ENCODE results near the gene IGF1R. TPM values are rescaled to one million over a fixed set of nuclear protein-coding genes. Genes with fewer than 3 reads are reported as not detected.

The IGF1R gene
- total and polyA plus RNA-seq, 2 donors (not counting 3 experiments of a cell fraction or from before 2014, with no cell fraction given) = 16.1 to 59.1 TPM

- CTCF ChIA-PET = no interaction called here
- intact Hi-C loops (cut with micrococcal nuclease) = no loop called here
- Histone ChIP-seq H3K4me2 (ENCODE audit: insufficient read depth, low read length) (no peak overlapping the region), H3K79me2 (ENCODE audit: control insufficient read depth, insufficient read depth, low read length) (no peaks in the 10 kb centered on the region), H3K9me1 (replicated peaks; ENCODE audit: control insufficient read depth, extremely low read depth, insufficient read depth, low read length) (no peaks in the 10 kb centered on the region), H3K4me3 (replicated peaks in 1 of 3; ENCODE audit: insufficient read depth in 1 of 3, low read depth in 1 of 3, low read length in 3 of 3) (no peak overlapping the region), H3K9ac (replicated peaks; ENCODE audit: extremely low read depth, insufficient read depth, low read length) (no peak overlapping the region), H3K27me3 (ENCODE audit: control insufficient read depth in 2 of 2, insufficient read depth in 2 of 2, low read length in 2 of 2) (no peaks in the 10 kb centered on the region), H3K36me3 (ENCODE audit: control insufficient read depth in 2 of 2, extremely low read depth in 1 of 2, insufficient read depth in 2 of 2, low read length in 2 of 2) (peaks cover 4 to 42% of the 10 kb centered on the region in 2 experiments), H3K9me3 (replicated peaks; ENCODE audit: control insufficient read depth, insufficient read depth, low read length) (no peaks in the 10 kb centered on the region), H3K4me1 (ENCODE audit: control insufficient read depth, extremely low read depth, insufficient read depth, low read length) (peaks cover 3% of the 10 kb centered on the region), H3K27ac (ENCODE audit: insufficient read depth, low read depth, low read length) (no peak overlapping the region), H4K20me1 (replicated peaks; ENCODE audit: control insufficient read depth, extremely low read depth, insufficient read depth, low read length) (no peaks in the 10 kb centered on the region), H2AFZ (ENCODE audit: low read depth, low read length) (no peak overlapping the region)
- TF ChIP-seq JUN (IDR thresholded peaks at IDR 0.05; ENCODE audit: borderline replicate concordance, insufficient read depth, insufficient read length, low read depth) (no peak), CTCF (IDR thresholded peaks at IDR 0.05; ENCODE audit: extremely low read depth in 1 of 2, insufficient read depth in 1 of 2, low read depth in 1 of 2, low read length in 2 of 2) (no peak), FOS (IDR thresholded peaks at IDR 0.05; ENCODE audit: borderline replicate concordance, insufficient read depth, low read length) (no peak), GATA2 (IDR thresholded peaks at IDR 0.05; ENCODE audit: insufficient read depth, insufficient read length, low read depth, low read length) (no peak), MYC (IDR thresholded peaks at IDR 0.05; ENCODE audit: low read depth, low read length) (no peak), POLR2A (IDR thresholded peaks at IDR 0.05; ENCODE audit: low read depth, low read length) (no peak), EZH2 (IDR thresholded peaks at IDR 0.05; ENCODE audit: borderline replicate concordance, low read depth, low read length, severe bottlenecking) (no peak), POLR2AphosphoS5 (IDR thresholded peaks at IDR 0.05; ENCODE audit: insufficient read depth, low read depth, low read length) (no peak), MAX (IDR thresholded peaks at IDR 0.05; ENCODE audit: insufficient read depth, insufficient read length) (no peak)
- POLR2A ChIA-PET = no interaction called here
- dilution Hi-C loops (cut with MboI; ENCODE audit: extremely low pct_ligation_motif_present, low sequenced_read_pairs) = no loop called here
- FAIRE-seq = no peak
- DNase-seq (ENCODE audit: low read depth, low spot score) = no peak
- no TSS peak for BruUV-seq (replicated peaks)
Observed at GRCh38 chr15:98949624-98950023, 301.3 kb downstream of the IGF1R start.
